ENCODE measurements around the gene DMD.

The DMD gene

GRCh38 chrX:31201503-31201902 lies 2009.8 kb downstream of the DMD start:
- no peak for DNase-seq

DNA sequence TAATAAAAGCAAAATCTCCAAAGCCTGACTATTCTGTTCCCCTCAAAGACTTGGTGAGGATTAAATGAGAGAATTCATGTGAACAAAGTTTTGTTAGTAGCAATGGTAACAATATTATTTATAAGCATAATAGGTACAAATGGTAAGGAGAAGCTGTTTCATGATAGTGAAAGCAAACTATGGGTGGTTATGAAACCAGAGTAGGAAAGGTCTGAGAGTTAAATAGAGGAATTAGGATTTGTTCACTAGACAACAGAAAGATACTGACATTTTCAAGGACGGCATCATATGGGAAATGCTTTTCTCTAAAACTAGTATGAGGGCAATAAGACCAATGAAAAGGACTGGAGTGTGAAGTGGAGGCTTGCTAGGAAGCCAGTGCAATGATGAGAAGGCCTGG lies 2010.9 kb downstream of the DMD start:
- DNase-seq = no peak

DNA sequence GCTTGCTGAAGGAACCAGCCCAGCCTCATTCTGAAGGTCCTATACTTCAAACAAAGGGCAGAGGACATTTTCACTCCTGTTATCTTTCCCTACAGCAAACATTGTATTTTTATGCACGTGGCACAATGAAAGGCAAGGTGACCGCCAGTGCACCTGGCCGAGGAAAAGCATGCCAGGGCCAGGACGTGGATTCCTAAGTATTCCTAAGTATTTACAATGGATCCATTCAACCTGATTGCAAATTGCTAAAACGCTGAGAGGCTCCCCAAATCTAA lies 2011.6 kb downstream of the DMD start:
- no peak for DNase-seq

GRCh38 chrX:31199056-31199839 lies 2012.1 kb downstream of the DMD start:
- DNase-seq = no peak

- DNase-seq = no peak
Observed at GRCh38 chrX:31190221-31190975, 2021.0 kb downstream of the DMD start.

GRCh38 chrX:31186693-31187338 lies 2024.5 kb downstream of the DMD start:
- DNase-seq = no peak

DNA sequence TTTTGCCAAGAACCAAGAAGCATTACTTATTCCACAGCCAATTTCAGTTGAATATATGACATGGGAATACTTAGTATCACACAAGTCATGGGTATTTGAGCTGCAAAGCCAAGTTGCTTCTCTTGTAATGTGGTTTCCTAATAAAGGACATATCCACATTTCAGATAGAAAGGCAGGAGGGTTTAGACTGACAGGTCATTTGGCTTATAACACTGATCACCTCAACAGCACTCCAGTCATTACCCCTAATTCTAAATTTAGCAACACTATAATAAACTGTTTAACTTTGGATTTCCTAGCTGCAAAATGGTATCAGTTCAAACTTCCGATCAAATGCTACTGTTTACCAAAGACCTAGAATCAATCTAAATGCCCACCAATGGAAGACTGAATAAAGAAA lies 2025.5 kb downstream of the DMD start:
- no peak for DNase-seq

DNA sequence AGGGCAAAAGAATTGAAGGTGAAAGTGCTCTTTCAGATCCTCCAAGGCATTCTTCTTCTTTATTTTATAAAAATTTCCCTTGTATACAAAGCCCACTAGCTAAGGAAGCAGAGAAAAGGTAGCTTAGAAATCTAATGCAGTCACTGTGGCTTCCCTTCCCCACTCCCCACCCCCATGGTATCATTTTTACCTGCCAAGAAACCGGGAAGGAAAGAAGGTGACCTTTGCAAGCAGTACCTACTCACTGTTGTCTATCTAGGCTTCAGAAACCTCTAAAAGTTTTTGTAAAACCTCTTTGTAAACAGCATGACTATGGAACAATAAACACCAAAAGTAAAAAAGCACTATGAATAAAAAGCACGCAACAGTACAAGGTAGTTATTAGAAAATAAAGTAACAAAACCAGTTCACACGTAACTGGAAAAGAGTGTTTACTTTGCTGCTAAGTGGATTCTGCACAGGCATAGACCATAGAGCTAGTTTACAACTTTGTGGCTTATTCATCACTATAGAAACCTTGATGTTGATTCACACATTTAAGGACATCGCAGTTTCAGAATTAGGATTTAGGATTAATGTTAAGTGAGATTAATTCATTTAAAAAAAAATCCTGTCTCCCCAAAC lies 2029.9 kb downstream of the DMD start:
- DNase-seq = no peak

DNA sequence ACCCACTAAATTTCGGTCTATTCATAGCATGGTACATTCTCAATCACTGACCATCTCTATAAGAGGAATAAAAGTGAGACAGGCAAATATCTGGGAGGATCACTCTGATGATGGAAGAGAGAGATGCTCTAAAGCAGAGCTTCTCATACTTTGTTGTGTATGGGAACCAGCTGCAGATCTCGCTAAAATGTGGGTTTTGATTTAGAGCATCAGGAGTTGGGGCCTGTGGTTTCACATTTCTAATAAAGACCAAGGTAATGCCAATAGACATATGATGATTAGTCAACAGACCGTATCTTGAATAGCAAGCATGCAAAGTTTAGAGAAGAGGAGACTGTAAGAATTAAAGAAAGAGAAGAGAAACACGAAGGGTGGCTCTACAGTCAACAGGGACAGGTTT lies 2032.1 kb downstream of the DMD start:
- DNase-seq = no peak

DNA sequence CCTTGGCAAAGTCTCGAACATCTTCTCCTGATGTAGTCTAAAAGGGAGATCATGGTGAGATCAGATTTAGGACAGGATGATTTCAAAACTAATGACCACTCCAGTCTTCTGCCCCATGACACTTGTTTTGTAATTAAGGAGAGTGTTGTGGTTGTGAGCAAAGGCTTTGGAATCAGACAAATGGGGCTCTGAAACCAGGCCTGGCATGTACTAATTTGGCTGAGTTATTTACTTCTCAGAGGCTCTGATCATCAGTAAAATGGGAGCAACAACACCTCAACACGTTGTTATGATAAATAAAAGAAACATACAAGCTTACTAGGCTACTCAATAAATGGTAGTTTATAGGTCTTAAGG lies 2032.6 kb downstream of the DMD start:
- no peak for DNase-seq

DNA sequence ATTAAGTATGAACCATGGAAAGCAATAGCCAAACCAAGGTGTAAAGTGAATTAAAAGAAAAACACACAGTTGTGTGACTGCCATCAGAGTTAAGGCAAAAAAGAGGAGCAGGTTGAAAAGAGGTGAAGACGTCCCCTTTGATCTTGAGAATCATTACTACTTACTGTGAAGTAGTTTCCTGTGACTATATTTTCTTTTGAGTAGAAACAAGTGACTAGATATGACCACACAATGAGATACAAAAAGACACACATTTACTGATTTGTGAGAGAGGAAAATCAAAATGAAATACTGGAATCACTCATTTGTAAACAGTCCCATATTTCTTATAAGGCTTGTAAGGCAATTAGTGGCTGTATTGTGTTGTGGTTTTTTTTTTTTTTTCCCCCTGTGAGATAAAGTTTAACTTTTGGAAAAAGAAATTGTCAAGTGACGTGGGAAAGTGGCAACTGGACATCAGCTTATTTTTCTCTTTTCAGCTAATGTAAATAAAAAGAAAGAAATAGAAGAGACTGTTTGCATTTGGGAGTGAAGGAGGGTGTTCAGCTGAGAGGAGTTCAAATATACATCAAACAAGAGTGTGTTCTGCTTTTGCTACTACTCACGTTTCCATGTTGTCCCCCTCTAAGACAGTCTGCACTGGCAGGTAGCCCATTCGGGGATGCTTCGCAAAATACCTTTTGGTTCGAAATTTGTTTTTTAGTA lies 2033.1 kb downstream of the DMD start:
- DNase-seq = no peak

GRCh38 chrX:31170792-31171191 lies 2040.6 kb downstream of the DMD start:
- no peak for DNase-seq

DNA sequence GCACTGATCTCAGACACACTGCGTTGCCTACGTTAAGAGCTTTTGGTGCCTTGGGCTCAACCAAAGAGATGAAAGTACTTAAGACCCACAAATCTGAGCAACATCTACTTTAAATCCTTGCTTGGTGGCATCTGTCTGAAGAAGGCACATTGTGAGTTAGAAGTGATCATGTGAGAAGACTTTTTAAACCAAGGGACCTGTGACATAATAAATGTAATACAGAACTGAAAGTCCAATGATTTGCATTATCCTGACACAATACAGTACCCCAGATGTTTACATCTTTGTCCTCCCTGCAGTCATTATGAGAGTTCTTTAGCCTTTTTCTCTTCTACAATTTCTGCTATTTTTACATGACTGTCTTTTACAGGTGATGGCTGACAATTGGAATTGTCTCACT lies 2042.8 kb downstream of the DMD start:
- DNase-seq = no peak

- DNase-seq = no peak
Observed at GRCh38 chrX:31166832-31167231, 2044.5 kb downstream of the DMD start.

DNA sequence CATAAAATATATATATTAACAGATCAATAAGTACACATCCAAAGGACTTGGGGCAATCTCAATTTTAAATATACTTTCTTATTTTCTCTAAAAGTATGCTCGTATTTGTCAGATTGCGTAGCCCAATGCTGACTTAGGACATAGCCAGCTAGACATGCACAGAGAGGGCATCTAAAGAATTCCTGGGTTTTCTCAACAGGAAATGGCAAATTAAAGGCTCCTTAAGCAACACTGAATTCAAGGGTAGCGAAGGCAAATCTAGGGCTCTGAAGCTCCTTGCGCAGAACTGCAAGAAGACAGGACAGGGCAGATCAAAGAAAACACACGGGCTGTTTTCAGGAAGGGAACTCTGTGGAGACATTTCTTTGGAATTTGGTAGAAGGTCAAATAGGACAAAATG lies 2044.9 kb downstream of the DMD start:
- DNase-seq = no peak

DNA sequence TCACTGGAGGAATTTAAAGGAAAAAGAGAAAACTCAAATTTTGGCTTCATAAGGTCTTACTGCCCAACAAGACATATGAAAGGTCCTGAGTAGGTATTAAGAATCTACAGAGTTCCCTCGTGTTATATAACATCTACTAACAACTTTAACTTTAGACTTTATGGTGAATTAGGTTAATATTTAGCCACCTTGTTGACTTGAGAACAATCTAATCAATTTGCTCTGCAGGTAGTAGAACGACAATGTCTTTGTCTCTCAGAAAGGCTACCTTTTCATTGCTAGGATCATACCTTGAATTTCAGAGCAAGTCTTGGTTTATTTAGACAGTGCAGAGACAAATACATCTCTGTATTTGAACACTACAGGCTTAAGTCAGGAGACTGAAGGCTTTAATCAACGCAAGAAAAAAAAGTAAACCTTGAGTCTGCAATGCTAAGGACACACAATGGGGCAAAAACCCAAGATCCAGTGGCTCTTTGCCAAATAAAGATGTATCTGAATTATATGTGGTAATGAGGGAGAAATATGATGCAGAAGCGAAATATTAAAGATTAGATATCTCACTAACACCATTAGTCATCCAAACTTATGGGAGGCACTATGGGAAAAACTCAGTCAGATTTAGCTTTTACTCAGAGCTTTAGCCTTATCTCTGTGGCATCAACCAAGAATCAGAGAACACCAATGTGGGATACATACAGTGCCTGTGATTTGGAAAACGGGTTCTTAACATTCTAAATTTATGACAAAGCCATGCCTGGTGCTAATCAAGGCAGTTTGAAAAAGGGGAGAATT lies 2045.9 kb downstream of the DMD start:
- no peak for DNase-seq

- DNase-seq = no peak
Observed at GRCh38 chrX:31154946-31155345, 2056.4 kb downstream of the DMD start.

DNA sequence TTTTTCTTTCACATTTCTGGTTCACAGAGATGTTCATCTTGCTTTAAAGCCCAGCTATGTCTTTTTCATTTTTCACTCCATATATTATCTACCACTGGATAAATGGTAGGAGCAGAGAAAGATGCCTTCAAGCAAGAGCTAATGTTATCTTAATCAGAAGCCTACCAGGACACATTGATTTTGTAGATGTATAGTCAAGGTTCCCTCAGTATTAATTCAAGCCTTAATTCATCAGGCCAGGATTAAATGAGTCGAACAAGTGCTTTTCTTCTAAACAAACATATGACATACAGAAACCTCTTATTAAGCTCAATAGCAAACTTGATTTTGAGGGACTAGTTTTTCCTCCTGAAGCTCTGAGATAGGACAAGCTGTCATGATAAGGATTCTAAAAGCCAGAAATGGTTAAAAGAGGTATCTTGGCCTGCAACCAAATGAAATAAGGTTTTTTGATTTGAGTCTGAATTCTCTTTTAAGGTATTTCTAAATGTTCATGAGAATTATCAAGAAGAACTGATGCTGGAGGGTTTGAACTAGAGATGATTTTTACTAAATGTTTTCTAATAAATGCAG lies 2057.8 kb downstream of the DMD start:
- DNase-seq = no peak

- DNase-seq = no peak
Observed at GRCh38 chrX:31147175-31147574, 2064.2 kb downstream of the DMD start.

DNA sequence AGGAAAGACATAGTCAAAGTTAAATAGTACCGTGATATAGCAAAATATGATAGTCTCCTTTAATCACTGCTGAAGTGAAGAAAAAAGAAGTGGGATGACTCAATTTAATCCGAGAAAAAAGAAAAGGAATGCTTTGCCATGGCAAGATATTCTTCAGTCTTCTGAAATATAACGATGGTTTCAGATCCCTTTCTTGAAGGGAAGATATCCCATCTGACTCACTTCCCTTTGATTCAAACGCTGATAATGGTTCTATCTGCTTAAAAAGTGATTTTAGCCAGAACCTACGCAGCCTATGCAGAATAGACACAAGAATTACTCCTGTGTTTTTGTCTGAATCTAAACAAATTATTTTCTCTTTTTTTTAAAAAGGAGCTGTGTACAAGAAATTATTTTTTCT lies 2071.4 kb downstream of the DMD start:
- DNase-seq = no peak

DNA sequence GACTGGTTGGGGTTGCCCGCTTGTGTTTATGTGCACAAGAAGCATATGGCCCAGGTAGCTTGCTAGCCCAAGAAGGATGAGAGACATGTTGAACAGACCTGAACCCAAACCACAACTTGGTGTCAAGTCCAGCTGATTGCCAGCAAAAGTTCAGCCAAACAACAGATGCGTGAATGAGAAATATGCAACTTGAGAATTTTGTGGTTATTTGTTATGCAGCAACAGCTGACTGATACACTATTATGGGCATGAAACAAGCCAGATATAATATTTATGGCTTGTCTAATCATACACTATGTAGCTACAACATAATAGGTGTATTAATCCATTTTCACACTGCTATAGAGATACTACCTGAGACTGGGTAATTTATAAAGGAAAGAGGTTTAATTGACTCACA lies 2073.2 kb downstream of the DMD start:
- no peak for DNase-seq

GRCh38 chrX:31136144-31136611 lies 2075.2 kb downstream of the DMD start:
- DNase-seq = no peak

All from NCI-H2081 treated with DMSO at 0.1 percent for 48 hours (cell line).